Right lobe of liver (tissue), 4 donors: ENCODE results near the gene PROC.

ENCODE experiments used
- CTCF ChIP-seq, 4 donors: fragments of 200-600 bp in 3 of 4; fragments of 450-650 bp in 1 of 4; IDR thresholded peaks; one replicate each; pipeline versions ENCODE4 v1.5.1 to v1.8.0; 2016 to 2022; ENCODE audit warnings: antibody characterized with exemption in 4 of 4, mild to moderate bottlenecking in 2 of 4
- POLR2A ChIP-seq: fragments of 450-650 bp; IDR thresholded peaks from one replicate; pipeline ENCODE4 v1.6.1; 2017; ENCODE audit warnings: antibody characterized with exemption, mild to moderate bottlenecking
- donor health status: DM: no; HTN: no; CAD: no.
- donor health status: DM: no; HTN: no; CAD: no.
- donor health status: DM: no; HTN: yes; CAD: no.

- TF ChIP-seq POLR2A (no peak), CTCF (IDR thresholded peaks at IDR 0.05) (no peak)
Measured at GRCh38 chr2:127448526-127448925, 30.3 kb downstream of the PROC start.
